ENCODE data around the gene HPSE2.

DNA sequence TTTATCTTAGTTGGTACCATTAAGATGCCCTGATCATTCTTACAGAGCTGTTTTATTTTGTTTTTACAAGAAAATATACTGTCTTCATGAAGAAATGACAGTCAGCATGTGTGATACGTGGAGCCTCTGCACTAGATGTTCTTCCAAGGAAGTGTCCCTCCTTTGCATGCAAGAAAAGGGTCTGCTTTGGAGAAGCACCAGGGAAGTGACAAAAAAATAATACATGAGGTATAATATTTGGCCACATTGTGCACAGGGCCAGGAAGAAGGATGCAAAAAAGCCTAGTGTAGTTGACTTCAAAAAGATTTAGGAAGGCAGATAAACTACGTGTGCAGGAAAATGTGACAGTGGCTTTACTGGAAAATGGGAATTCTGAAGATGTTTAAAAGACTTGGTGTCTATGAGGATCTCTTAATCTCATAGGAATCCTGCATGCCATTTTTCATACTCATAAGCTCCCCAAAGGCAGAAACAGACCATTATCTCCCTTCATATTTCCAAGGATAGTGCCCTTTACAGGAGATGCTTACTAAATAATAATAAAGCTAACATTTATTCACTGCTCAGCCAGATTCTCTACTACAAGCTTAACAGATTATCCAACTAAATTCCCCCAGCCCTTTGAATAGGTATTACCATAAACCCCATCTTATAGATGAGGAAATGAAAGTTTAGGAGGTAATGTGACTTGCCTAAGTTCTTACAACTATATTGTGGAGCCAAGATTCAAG lies 284.2 kb downstream of the HPSE2 start:
- TF ChIP-seq EZH2phosphoT487 (IDR thresholded peaks at IDR 0.05; ENCODE audit: insufficient read depth, low read depth) (no peak), EZH2 (IDR thresholded peaks at IDR 0.05; ENCODE audit: insufficient read depth, poor library complexity, severe bottlenecking) (no peak)

All from GM23248 (cell line).